GM12878 (cell line): ENCODE data around the gene PGBD4. TPM values are rescaled to one million over a fixed set of nuclear protein-coding genes. Genes with fewer than 3 reads are reported as not detected.

ENCODE experiments used
- ATAC-seq: fragments of 200-7000 bp; cut with Tn5 transposase; 3 replicates; pipeline ENCODE4 v1.9.1; 2020; ENCODE audit warnings: mild to moderate bottlenecking, moderate library complexity
- BruUV-seq: library from RNA; stranded (reverse); fragments of 400-500 nt; replicated peaks from 2 replicates; lab custom pipeline; 2021; lab: Mats Ljungman, UMichigan
- CTCF ChIA-PET: fragments of 300-600 bp; sonication (Branson Sonifier 250); formaldehyde crosslinking; extraction: SDS; loops from one replicate; lab custom pipeline; 2021; ENCODE audit warnings: inconsistent platforms; lab: Yijun Ruan, JAX
- POLR2A ChIA-PET: fragments of 350-600 bp; formaldehyde crosslinking; extraction: SDS; loops from one replicate; lab custom pipeline; 2021; ENCODE audit warnings: inconsistent platforms; lab: Charles Lee
- RAD21 ChIA-PET: fragments of 300-600 bp; sonication (Branson Sonifier 250); formaldehyde crosslinking; loops from one replicate; lab custom pipeline; 2023; ENCODE audit warnings: antibody characterized with exemption; ENCODE audit not compliant: unreplicated experiment; lab: Charles Lee
- SMC1A ChIA-PET: fragments of 300-600 bp; sonication (Branson Sonifier 250); formaldehyde crosslinking; loops from one replicate; lab custom pipeline; 2023; ENCODE audit not compliant: unreplicated experiment, uncharacterized antibody; lab: Charles Lee
- DNase-seq: peaks from one replicate; pipeline ENCODE4 v3.0.0-alpha.2; 2011; ENCODE audit warnings: low read depth, low spot score
- FAIRE-seq: peaks from 3 replicates; lab custom pipeline; 2011; peaks lifted over from hg19 to GRCh38; lab: Jason Lieb, UNC
- H2AFZ ChIP-seq: 2 replicates; pipeline ENCODE4 v1.6.0; 2011; ENCODE audit warnings: low read depth, low read length, control low read depth; ENCODE audit not compliant: control insufficient read depth
- H3K27ac ChIP-seq: 2 replicates; pipeline ENCODE4 v1.5.1; 2011; ENCODE audit warnings: control low read depth; ENCODE audit not compliant: control insufficient read depth, insufficient read depth
- H3K27me3 ChIP-seq, 2 experiments: replicated peaks in 1 of 2; 2 replicates each; pipeline versions ENCODE4 v1.6.0 to v1.6.1; 2011; ENCODE audit warnings: low read length in 1 of 2; ENCODE audit not compliant: control insufficient read depth in 2 of 2, insufficient read depth in 2 of 2
- H3K36me3 ChIP-seq, 2 experiments: 2 replicates each; pipeline ENCODE4 v1.5.1; 2011; ENCODE audit warnings: low read length in 1 of 2; ENCODE audit not compliant: control insufficient read depth in 2 of 2, insufficient read depth in 2 of 2
- H3K4me1 ChIP-seq: 2 replicates; pipeline ENCODE4 v1.6.1; 2011; ENCODE audit warnings: mild to moderate bottlenecking, low read length, moderate library complexity, mixed read lengths; ENCODE audit not compliant: control insufficient read depth, insufficient read depth
- H3K4me2 ChIP-seq: 2 replicates; pipeline ENCODE4 v1.6.0; 2011; ENCODE audit warnings: control low read depth; ENCODE audit not compliant: control insufficient read depth, insufficient read depth
- H3K4me3 ChIP-seq: fragments of 200-600 bp; sonication (generic); 2 replicates; pipeline ENCODE4 v1.5.1; 2016
- H3K79me2 ChIP-seq: 2 replicates; pipeline ENCODE4 v1.6.0; 2011; ENCODE audit warnings: low read length; ENCODE audit not compliant: control insufficient read depth, insufficient read depth
- H3K9ac ChIP-seq: 2 replicates; pipeline ENCODE4 v1.8.0; 2011; ENCODE audit warnings: low read length, control low read depth, mixed read lengths; ENCODE audit not compliant: control insufficient read depth, insufficient read depth
- H3K9me3 ChIP-seq: replicated peaks from 3 replicates; pipeline ENCODE4 v1.5.1; 2011; ENCODE audit warnings: mild to moderate bottlenecking, low read length; ENCODE audit not compliant: control insufficient read depth, insufficient read depth
- H4K20me1 ChIP-seq: 2 replicates; pipeline ENCODE4 v1.6.0; 2011; ENCODE audit not compliant: control insufficient read depth, insufficient read depth
- WGBS: methylation state at CpG from one replicate; pipeline ENCODE4 v1.1.6; 2016; ENCODE audit warnings: low lambda C conversion rate; ENCODE audit not compliant: insufficient replicate concordance, insufficient coverage; ENCODE audit errors: missing lambda C conversion rate; 5-methylcytosine and 5-hydroxymethylcytosine counted together
- in situ Hi-C: fragments of 300-500 bp; cut with MboI; formaldehyde crosslinking; loops from 9 replicates; pipeline ENCODE4 v1.14.3; 2018; ENCODE audit warnings: mixed read lengths
- intact Hi-C: fragments of 100-400 bp; cut with micrococcal nuclease; formaldehyde crosslinking; loops from one replicate; pipeline ENCODE4 v1.14.2; 2022; ENCODE audit not compliant: unreplicated experiment
- polyA plus RNA-seq, 11 experiments: library from polyadenylated mRNA; depleted of rRNA in 4 of 11; unstranded in 6 of 11; stranded (reverse) in 5 of 11; fragments of >200 nt; fragmentation: Nextera tagmentation in 4 of 11; fragmentation: Illumina TruSeq in 1 of 11; extraction: Ambion mirVana in 4 of 11; extraction: Trizol in 1 of 11; gene quantifications; 1 replicate in 1 of 11; 2 replicates in 10 of 11; pipeline versions ENCODE4 v1.2.1 to v1.2.3, GENCODE V29; 2011 to 2016; ENCODE audit warnings: inconsistent platforms in 2 of 11, missing spikeins in 2 of 11, low read depth in 1 of 11
- total RNA-seq, 4 experiments: library from RNA; depleted of rRNA in 3 of 4; stranded (reverse); fragments of >200 nt in 3 of 4; fragmentation: Illumina TruSeq in 1 of 4; extraction: Trizol in 1 of 4; gene quantifications; 2 replicates each; pipeline versions ENCODE4 v1.2.1 to v1.2.3, GENCODE V29; 2013 to 2021
- TF ChIP-seq, protein P1 (sequence below): IDR thresholded peaks from 2 replicates; pipeline ENCODE4 v1.6.1; 2012; ENCODE audit warnings: low read depth, low read length, improper control_type of control experiment
- TF ChIP-seq, protein P2 (sequence below): IDR thresholded peaks from 2 replicates; pipeline ENCODE4 v1.6.1; 2011; ENCODE audit warnings: low read depth, mild to moderate bottlenecking, low read length, moderate library complexity, borderline replicate concordance; ENCODE audit errors: extremely low read depth
- TF ChIP-seq, protein P3 (sequence below): fragments of 450-650 bp; IDR thresholded peaks from 2 replicates; pipeline ENCODE4 v1.6.1; 2018; ENCODE audit warnings: mild to moderate bottlenecking, low read depth, moderate library complexity; ENCODE audit not compliant: partially characterized antibody

The PGBD4 gene
- total and polyA plus RNA-seq, 10 of the 15 experiments (the other 5 are each of a cell fraction or from before 2014, with no cell fraction given): 1.2 to 5.8 (median 2.8) TPM

DNA sequence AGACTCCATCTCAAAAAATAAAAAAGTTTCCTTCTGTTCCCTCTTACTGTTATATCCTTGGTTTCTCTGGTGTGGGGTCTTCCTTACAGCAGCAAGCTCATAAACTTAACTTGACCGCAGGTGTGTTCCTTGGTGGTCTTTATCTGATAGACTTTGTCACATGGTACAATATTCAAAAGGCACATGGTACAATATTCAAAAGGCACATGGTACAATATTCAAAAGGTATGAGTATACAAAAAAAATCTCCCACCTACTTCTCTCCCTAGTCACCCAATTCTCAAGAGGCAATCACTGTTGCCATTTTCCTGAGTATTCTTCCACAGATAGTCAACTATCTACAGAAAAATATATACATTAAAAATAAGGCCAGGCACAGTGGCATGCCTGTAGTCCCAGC, 4.5 kb downstream of the PGBD4 start:
- WGBS: 100% methylated on average over 1 of the region's 1 CpG
- Histone ChIP-seq H3K9me3 (no peaks in the 10 kb centered on the region), H3K27ac (no peak overlapping the region), H2AFZ (no peak overlapping the region), H3K9ac (no peak overlapping the region), H3K27me3 (no peaks in the 10 kb centered on the region), H3K79me2 (peaks cover 17% of the 10 kb centered on the region), H3K4me2 (no peak overlapping the region), H3K4me1 (0 out of 2 replicates have a peak, but pooled peaks cover 4% of the 10 kb centered on the region), H4K20me1 (no peaks in the 10 kb centered on the region), H3K36me3 (no peaks in the 10 kb centered on the region), H3K4me3 (no peak overlapping the region)
- FAIRE-seq: no peak
- in situ Hi-C loops: no loop called here
- TF ChIP-seq, protein P1, sequence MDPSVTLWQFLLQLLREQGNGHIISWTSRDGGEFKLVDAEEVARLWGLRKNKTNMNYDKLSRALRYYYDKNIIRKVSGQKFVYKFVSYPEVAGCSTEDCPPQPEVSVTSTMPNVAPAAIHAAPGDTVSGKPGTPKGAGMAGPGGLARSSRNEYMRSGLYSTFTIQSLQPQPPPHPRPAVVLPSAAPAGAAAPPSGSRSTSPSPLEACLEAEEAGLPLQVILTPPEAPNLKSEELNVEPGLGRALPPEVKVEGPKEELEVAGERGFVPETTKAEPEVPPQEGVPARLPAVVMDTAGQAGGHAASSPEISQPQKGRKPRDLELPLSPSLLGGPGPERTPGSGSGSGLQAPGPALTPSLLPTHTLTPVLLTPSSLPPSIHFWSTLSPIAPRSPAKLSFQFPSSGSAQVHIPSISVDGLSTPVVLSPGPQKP: no peak
- TF ChIP-seq, protein P2, sequence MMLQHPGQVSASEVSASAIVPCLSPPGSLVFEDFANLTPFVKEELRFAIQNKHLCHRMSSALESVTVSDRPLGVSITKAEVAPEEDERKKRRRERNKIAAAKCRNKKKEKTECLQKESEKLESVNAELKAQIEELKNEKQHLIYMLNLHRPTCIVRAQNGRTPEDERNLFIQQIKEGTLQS: no peak
- TF ChIP-seq, protein P3, sequence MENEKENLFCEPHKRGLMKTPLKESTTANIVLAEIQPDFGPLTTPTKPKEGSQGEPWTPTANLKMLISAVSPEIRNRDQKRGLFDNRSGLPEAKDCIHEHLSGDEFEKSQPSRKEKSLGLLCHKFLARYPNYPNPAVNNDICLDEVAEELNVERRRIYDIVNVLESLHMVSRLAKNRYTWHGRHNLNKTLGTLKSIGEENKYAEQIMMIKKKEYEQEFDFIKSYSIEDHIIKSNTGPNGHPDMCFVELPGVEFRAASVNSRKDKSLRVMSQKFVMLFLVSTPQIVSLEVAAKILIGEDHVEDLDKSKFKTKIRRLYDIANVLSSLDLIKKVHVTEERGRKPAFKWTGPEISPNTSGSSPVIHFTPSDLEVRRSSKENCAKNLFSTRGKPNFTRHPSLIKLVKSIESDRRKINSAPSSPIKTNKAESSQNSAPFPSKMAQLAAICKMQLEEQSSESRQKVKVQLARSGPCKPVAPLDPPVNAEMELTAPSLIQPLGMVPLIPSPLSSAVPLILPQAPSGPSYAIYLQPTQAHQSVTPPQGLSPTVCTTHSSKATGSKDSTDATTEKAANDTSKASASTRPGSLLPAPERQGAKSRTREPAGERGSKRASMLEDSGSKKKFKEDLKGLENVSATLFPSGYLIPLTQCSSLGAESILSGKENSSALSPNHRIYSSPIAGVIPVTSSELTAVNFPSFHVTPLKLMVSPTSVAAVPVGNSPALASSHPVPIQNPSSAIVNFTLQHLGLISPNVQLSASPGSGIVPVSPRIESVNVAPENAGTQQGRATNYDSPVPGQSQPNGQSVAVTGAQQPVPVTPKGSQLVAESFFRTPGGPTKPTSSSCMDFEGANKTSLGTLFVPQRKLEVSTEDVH: no peak
- ChIA-PET RAD21 (interaction anchor here (6.9 kb wide), 1 partner anchor 103 kb away, joined by 71 read pairs; the partner anchor contains the start of gene KATNBL1), CTCF (interaction anchor here (6.8 kb wide), 1 partner anchor 104 kb away, joined by 136 read pairs; the partner anchor contains the start of gene KATNBL1), SMC1A (interaction anchor here (1.1 kb wide), 1 partner anchor 263 kb away, joined by 3 read pairs; no protein-coding TSS in a partner anchor), POLR2A (interaction anchor here (0.7 kb wide), 1 partner anchor 13 kb away, joined by 3 read pairs; no protein-coding TSS in a partner anchor)
- no TSS peak for BruUV-seq
- DNase-seq: no peak
- intact Hi-C loops: loop anchor here (5.0 to 10.0 kb wide), 2 partner anchors 271 to 478 kb away; partner anchors contain the start of gene GOLGA8B
- ATAC-seq: no peak
